Endothelial cell of umbilical vein (primary cell): ENCODE data around the gene CD2AP. TPM values are rescaled to one million over a fixed set of nuclear protein-coding genes. Genes with fewer than 3 reads are reported as not detected.

Source experiments
- BruUV-seq: library from RNA; stranded (reverse); fragments of 400-500 nt; replicated peaks from 2 replicates; lab custom pipeline; 2021; lab: Mats Ljungman, UMichigan
- CTCF ChIA-PET: fragments of 300-600, 350-600 bp; sonication (Branson Sonifier 250); formaldehyde crosslinking; loops from one replicate; lab custom pipeline; 2021; ENCODE audit warnings: antibody characterized with exemption, inconsistent platforms; lab: Charles Lee
- POLR2A ChIA-PET: fragments of 300-600, 350-600 bp; sonication (Branson Sonifier 250); formaldehyde crosslinking; loops from one replicate; lab custom pipeline; 2021; ENCODE audit warnings: antibody characterized with exemption, inconsistent platforms; lab: Charles Lee
- DNase-seq: peaks from one replicate; pipeline ENCODE4 v3.0.0-alpha.2; 2011; ENCODE audit warnings: low read depth, low spot score
- FAIRE-seq: peaks from 2 replicates; lab custom pipeline; 2011; peaks lifted over from hg19 to GRCh38; lab: Jason Lieb, UNC
- H2AFZ ChIP-seq: 2 replicates; pipeline ENCODE4 v1.6.0; 2012; ENCODE audit warnings: low read depth, low read length, control low read depth, inconsistent platforms
- H3K27ac ChIP-seq: 2 replicates; pipeline ENCODE4 v1.5.1; 2011; ENCODE audit warnings: low read depth, mild to moderate bottlenecking, control low read depth, low read length, moderate library complexity; ENCODE audit not compliant: insufficient read depth
- H3K27me3 ChIP-seq, 2 experiments: 2 replicates each; pipeline versions ENCODE4 v1.6.0 to v1.6.1; 2011; ENCODE audit warnings: low read length in 2 of 2, mixed read lengths in 1 of 2; ENCODE audit not compliant: control insufficient read depth in 2 of 2, insufficient read depth in 2 of 2
- H3K36me3 ChIP-seq, 2 experiments: 2 replicates in 1 of 2; 3 replicates in 1 of 2; pipeline ENCODE4 v1.5.1; 2011; ENCODE audit warnings: low read length in 2 of 2, mild to moderate bottlenecking in 1 of 2, moderate library complexity in 1 of 2; ENCODE audit not compliant: control insufficient read depth in 2 of 2, insufficient read depth in 2 of 2; ENCODE audit errors: extremely low read depth in 1 of 2
- H3K4me1 ChIP-seq: 3 replicates; pipeline ENCODE4 v1.5.1; 2011; ENCODE audit warnings: mild to moderate bottlenecking, low read length; ENCODE audit not compliant: control insufficient read depth, insufficient read depth; ENCODE audit errors: extremely low read depth
- H3K4me2 ChIP-seq: 2 replicates; pipeline ENCODE4 v1.6.1; 2011; ENCODE audit warnings: low read length, control low read depth, mixed read lengths; ENCODE audit not compliant: insufficient read depth
- H3K4me3 ChIP-seq, 3 experiments: fragments of 200-600 bp in 1 of 3; sonication (generic), shearing (Covaris generic) in 1 of 3; replicated peaks in 1 of 3; 2 replicates each; pipeline ENCODE4 v1.5.1; 2011 to 2016; ENCODE audit warnings: control low read depth in 3 of 3, low read length in 3 of 3, mild to moderate bottlenecking in 2 of 3, inconsistent platforms in 1 of 3, low read depth in 1 of 3, moderate library complexity in 1 of 3; ENCODE audit not compliant: insufficient read depth in 1 of 3
- H3K79me2 ChIP-seq: 2 replicates; pipeline ENCODE4 v1.6.0; 2012; ENCODE audit warnings: low read length, inconsistent platforms; ENCODE audit not compliant: control insufficient read depth, insufficient read depth
- H3K9ac ChIP-seq: replicated peaks from 2 replicates; pipeline ENCODE3; 2011; ENCODE audit warnings: low read length, control low read depth; ENCODE audit not compliant: insufficient read depth; ENCODE audit errors: extremely low read depth
- H3K9me1 ChIP-seq: replicated peaks from 3 replicates; pipeline ENCODE4 v1.6.0; 2011; ENCODE audit warnings: mild to moderate bottlenecking, low read length; ENCODE audit not compliant: control insufficient read depth, insufficient read depth; ENCODE audit errors: extremely low read depth
- H3K9me3 ChIP-seq: replicated peaks from 2 replicates; pipeline ENCODE4 v1.5.1; 2012; ENCODE audit warnings: low read length, inconsistent platforms; ENCODE audit not compliant: control insufficient read depth, insufficient read depth
- H4K20me1 ChIP-seq: replicated peaks from 2 replicates; pipeline ENCODE3; 2011; ENCODE audit warnings: mild to moderate bottlenecking, low read length; ENCODE audit not compliant: control insufficient read depth, insufficient read depth; ENCODE audit errors: extremely low read depth
- CTCF ChIP-seq, 2 donors: IDR thresholded peaks; 1 replicate in 1 of 2; 2 replicates in 1 of 2; pipeline ENCODE4 v1.5.1; 2011; ENCODE audit warnings: low read length in 2 of 2, mild to moderate bottlenecking in 2 of 2, moderate library complexity in 2 of 2, control low read depth in 1 of 2, inconsistent platforms in 1 of 2, low read depth in 1 of 2; ENCODE audit not compliant: insufficient read depth in 1 of 2; ENCODE audit errors: extremely low read depth in 1 of 2
- EZH2 ChIP-seq: IDR thresholded peaks from 2 replicates; pipeline ENCODE4 v1.6.1; 2012; ENCODE audit warnings: borderline replicate concordance, low read depth, mild to moderate bottlenecking, moderate library complexity, low read length, inconsistent platforms; ENCODE audit not compliant: severe bottlenecking
- FOS ChIP-seq: IDR thresholded peaks from 2 replicates; pipeline ENCODE4 v1.6.1; 2011; ENCODE audit warnings: mild to moderate bottlenecking, low read length, moderate library complexity, borderline replicate concordance; ENCODE audit not compliant: insufficient read depth
- GATA2 ChIP-seq: IDR thresholded peaks from 2 replicates; pipeline ENCODE4 v1.7.0; 2011; ENCODE audit warnings: low read depth, mild to moderate bottlenecking, moderate library complexity, mixed read lengths, low read length; ENCODE audit not compliant: insufficient read length, insufficient read depth
- JUN ChIP-seq: IDR thresholded peaks from 2 replicates; pipeline ENCODE4 v1.6.1; 2011; ENCODE audit warnings: borderline replicate concordance, low read depth; ENCODE audit not compliant: insufficient read length, insufficient read depth
- MYC ChIP-seq: IDR thresholded peaks from one replicate; pipeline ENCODE4 v1.6.1; 2011; ENCODE audit warnings: mild to moderate bottlenecking, low read depth, low read length
- POLR2A ChIP-seq: IDR thresholded peaks from 2 replicates; pipeline ENCODE4 v1.6.1; 2012; ENCODE audit warnings: low read depth, mild to moderate bottlenecking, control low read depth, low read length
- POLR2AphosphoS5 ChIP-seq: IDR thresholded peaks from 2 replicates; pipeline ENCODE4 v1.6.1; 2012; ENCODE audit warnings: low read depth, mild to moderate bottlenecking, control low read depth, low read length, moderate library complexity; ENCODE audit not compliant: insufficient read depth
- dilution Hi-C: fragments of 300-500 bp; cut with MboI; formaldehyde crosslinking; loops from one replicate; pipeline ENCODE4 v1.15.0; 2019; ENCODE audit warnings: low sequenced_read_pairs; ENCODE audit not compliant: extremely low pct_ligation_motif_present
- intact Hi-C: fragments of 100-400 bp; cut with micrococcal nuclease; formaldehyde crosslinking; loops from one replicate; pipeline ENCODE4 v1.10.0; 2022
- polyA plus RNA-seq, 4 experiments: library from polyadenylated mRNA; depleted of rRNA in 3 of 4; stranded (reverse) in 3 of 4; unstranded in 1 of 4; fragments of >200 nt; gene quantifications; 2 replicates each; pipeline versions ENCODE4 v1.2.1 to v1.2.3, GENCODE V29; 2011 to 2012; ENCODE audit warnings: missing spikeins in 1 of 4
- total RNA-seq: library from RNA; stranded (reverse); gene quantifications from 2 replicates; pipeline ENCODE4 v1.2.3, GENCODE V29; 2021
- TF ChIP-seq, protein P1 (sequence below): IDR thresholded peaks from 2 replicates; pipeline ENCODE4 v1.6.1; 2011; ENCODE audit not compliant: insufficient read depth, insufficient read length

Gene CD2AP
- total and polyA plus RNA-seq, 2 donors (not counting 3 experiments of a cell fraction or from before 2014, with no cell fraction given) = 4.2 to 39.8 TPM

DNA sequence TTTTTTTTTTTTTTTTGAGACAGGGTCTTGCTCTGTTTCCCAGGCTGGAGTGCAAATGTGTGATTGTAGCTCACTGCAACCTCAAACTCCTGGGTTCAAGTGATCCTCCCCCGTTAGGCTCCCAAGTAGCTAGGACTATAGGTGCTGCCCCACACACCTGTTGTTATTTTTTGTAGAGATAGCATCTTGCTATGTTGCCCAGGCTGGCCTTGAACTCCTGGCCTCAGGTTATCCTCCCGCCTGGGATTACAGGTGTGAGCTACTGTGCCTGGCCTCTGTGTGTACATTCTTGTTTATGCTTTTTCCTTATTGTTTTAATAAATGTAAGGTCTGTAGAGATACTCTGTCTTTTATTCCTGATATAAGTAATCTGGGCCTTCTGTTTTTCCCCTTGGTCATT is 14.8 kb downstream of the CD2AP start:
- Histone ChIP-seq H3K79me2 (peaks cover 78% of the 10 kb centered on the region), H4K20me1 (peaks cover 18% of the 10 kb centered on the region), H3K27me3 (no peaks in the 10 kb centered on the region), H3K4me3 (no peak overlapping the region), H3K27ac (no peak overlapping the region), H3K9ac (no peak overlapping the region), H3K9me1 (no peaks in the 10 kb centered on the region), H3K4me2 (no peak overlapping the region), H3K4me1 (peaks cover 8% of the 10 kb centered on the region), H3K9me3 (no peaks in the 10 kb centered on the region), H2AFZ (no peak overlapping the region), H3K36me3 (no peaks in the 10 kb centered on the region)
- DNase-seq = no peak
- CTCF ChIA-PET = interaction anchor here (1.4 kb wide), 1 partner anchor 10 kb away, joined by 3 read pairs; no protein-coding TSS in a partner anchor
- dilution Hi-C loops = no loop called here
- intact Hi-C loops = no loop called here
- no peak for FAIRE-seq
- BruUV-seq = no TSS peak
- TF ChIP-seq, protein P1, sequence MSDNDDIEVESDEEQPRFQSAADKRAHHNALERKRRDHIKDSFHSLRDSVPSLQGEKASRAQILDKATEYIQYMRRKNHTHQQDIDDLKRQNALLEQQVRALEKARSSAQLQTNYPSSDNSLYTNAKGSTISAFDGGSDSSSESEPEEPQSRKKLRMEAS = no peak
- TF ChIP-seq JUN (no peak), POLR2A (no peak), FOS (no peak), CTCF (IDR thresholded peaks at IDR 0.05; ENCODE audit: extremely low read depth in 1 of 2, insufficient read depth in 1 of 2, low read depth in 1 of 2, low read length in 2 of 2) (no peak), EZH2 (no peak), MYC (no peak), POLR2AphosphoS5 (no peak), GATA2 (no peak)
- POLR2A ChIA-PET = no interaction called here
